ENCODE results near the gene RBM3. TPM values are rescaled to one million over a fixed set of nuclear protein-coding genes. Genes with fewer than 3 reads are reported as not detected.

The RBM3 gene
- total RNA-seq, 2 donors from 2014 or later: 199 to 230 TPM

DNA sequence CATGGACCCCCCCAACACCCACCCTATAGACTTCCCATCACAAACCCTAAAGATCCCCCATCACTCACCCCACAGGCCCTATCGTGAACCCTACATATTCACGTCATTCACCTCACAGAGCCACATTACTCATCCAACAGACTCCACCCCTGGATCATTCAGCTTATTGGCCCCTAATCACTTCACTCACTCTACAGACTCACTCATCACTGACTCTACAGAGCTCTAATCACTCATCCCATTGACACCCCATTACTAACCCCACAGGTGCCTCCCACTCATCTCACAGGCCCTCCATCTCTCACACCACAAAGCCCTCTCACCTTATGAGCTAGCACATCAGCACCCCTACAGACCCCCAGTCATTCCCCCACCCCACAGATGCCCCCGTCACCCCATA is 41.1 kb upstream of the RBM3 start:
- H3K4me3 ChIP-seq: no peak overlapping the region
- no peak overlapping the region for H3K27ac ChIP-seq
- DNase-seq (ENCODE audit: low spot score): no peak
- H3K27me3 ChIP-seq (replicated peaks; ENCODE audit: insufficient read depth): no peaks in the 10 kb centered on the region
- no peaks in the 10 kb centered on the region for H3K4me1 ChIP-seq (ENCODE audit: control insufficient read depth in 1 of 2, low read depth in 2 of 2)
- ATAC-seq (ENCODE audit: insufficient number of reproducible peaks, low FRiP score, low read depth): no peak
- H3K9me3 ChIP-seq: no peaks in the 10 kb centered on the region
- no peak for TF ChIP-seq CTCF (IDR thresholded peaks at IDR 0.05)
- no peaks in the 10 kb centered on the region for H3K36me3 ChIP-seq

DNA sequence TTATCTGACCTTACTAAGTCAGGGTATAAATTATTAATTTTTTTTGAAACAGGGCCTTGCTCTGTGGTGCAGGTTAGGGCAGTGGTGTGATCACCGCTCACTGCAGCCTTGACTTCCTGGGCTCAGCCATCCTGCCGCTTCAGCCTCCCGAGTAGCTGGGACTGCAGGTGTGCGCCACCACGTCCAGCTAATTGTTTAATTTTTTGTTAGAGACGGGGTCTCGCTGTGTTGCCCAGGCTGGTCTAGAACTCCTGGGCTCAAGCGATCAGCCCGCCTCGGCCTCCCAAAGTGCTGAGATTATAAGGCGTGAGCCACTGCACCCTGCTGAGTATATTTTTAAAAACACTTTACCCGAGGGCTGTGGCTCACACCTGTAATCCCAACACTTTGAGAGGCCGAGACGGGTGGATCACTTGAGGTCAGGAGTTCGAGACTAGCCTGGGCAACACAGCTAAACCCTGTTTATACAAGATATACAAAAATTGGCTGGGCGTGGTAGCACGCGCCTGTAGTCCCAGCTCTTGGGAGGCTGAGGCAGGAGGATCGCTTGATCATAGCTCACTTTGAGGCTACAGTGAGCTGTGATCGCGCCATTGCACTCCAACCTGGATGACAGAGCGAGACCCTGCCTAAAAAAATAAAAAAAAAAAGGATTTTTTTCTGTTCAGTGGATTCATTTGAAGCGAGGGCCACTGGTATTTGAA is 35.5 kb upstream of the RBM3 start:
- ATAC-seq (ENCODE audit: insufficient number of reproducible peaks, low FRiP score, low read depth): no peak
- H3K4me1 ChIP-seq (ENCODE audit: control insufficient read depth in 1 of 2, low read depth in 2 of 2): peaks cover 0 to 8% of the 10 kb centered on the region in 2 donors
- peak overlapping the region; percentile 86 for H3K4me3 ChIP-seq
- H3K27me3 ChIP-seq (replicated peaks; ENCODE audit: insufficient read depth): no peaks in the 10 kb centered on the region
- no peaks in the 10 kb centered on the region for H3K9me3 ChIP-seq
- H3K27ac ChIP-seq: peak overlapping the region; percentile 61 to 80
- no peak for DNase-seq (ENCODE audit: low spot score)
- H3K36me3 ChIP-seq: no peaks in the 10 kb centered on the region
- TF ChIP-seq CTCF (IDR thresholded peaks at IDR 0.05): no peak

GRCh38 chrX:48539345-48540027 is 34.8 kb upstream of the RBM3 start, which contains the start of gene TBC1D25:
TBC1D25 (plus strand) TSS chrX:48539714; CDS start chrX:48539798, 84 bp downstream.
- peak; percentile 93 for DNase-seq (ENCODE audit: low spot score)
- Histone ChIP-seq H3K27me3 (replicated peaks; ENCODE audit: insufficient read depth) (no peaks in the 10 kb centered on the region), H3K36me3 (no peaks in the 10 kb centered on the region), H3K4me3 (peak within 1 kb of the TSS; percentile 86), H3K4me1 (ENCODE audit: control insufficient read depth in 1 of 2, low read depth in 2 of 2) (peaks cover 0 to 8% of the 10 kb centered on the region in 2 donors), H3K9me3 (no peaks in the 10 kb centered on the region), H3K27ac (peak within 1 kb of the TSS; percentile 66 to 80)
- ATAC-seq (ENCODE audit: insufficient number of reproducible peaks, low FRiP score, low read depth): peak; percentile 95
- peak; percentile 29 for TF ChIP-seq CTCF (IDR thresholded peaks at IDR 0.05)

GRCh38 chrX:48540028-48540375 is 34.3 kb upstream of the RBM3 start:
- peak overlapping the region; percentile 86 for H3K4me3 ChIP-seq
- H3K4me1 ChIP-seq (ENCODE audit: control insufficient read depth in 1 of 2, low read depth in 2 of 2): peaks cover 0 to 8% of the 10 kb centered on the region in 2 donors
- ATAC-seq (ENCODE audit: insufficient number of reproducible peaks, low FRiP score, low read depth) (no peak), DNase-seq (ENCODE audit: low spot score) (no peak)
- H3K9me3 ChIP-seq: no peaks in the 10 kb centered on the region
- peaks cover 3% of the 10 kb centered on the region for H3K36me3 ChIP-seq
- H3K27me3 ChIP-seq (replicated peaks; ENCODE audit: insufficient read depth): no peaks in the 10 kb centered on the region
- peak overlapping the region; percentile 66 to 80 for H3K27ac ChIP-seq
- TF ChIP-seq CTCF (IDR thresholded peaks at IDR 0.05): no peak

- ATAC-seq (ENCODE audit: insufficient number of reproducible peaks, low FRiP score, low read depth): no peak
- DNase-seq (ENCODE audit: low spot score): no peak
- peak overlapping the region; percentile 86 for H3K4me3 ChIP-seq
Observed at GRCh38 chrX:48540480-48540879, 33.8 kb upstream of the RBM3 start.

More at GRCh38 chrX:48540480-48540879, 33.8 kb upstream of the RBM3 start:
- no peak for TF ChIP-seq CTCF (IDR thresholded peaks at IDR 0.05)
- Histone ChIP-seq H3K9me3 (no peaks in the 10 kb centered on the region), H3K36me3 (peaks cover 3% of the 10 kb centered on the region), H3K27me3 (replicated peaks; ENCODE audit: insufficient read depth) (no peaks in the 10 kb centered on the region), H3K4me1 (ENCODE audit: control insufficient read depth in 1 of 2, low read depth in 2 of 2) (peaks cover 0 to 8% of the 10 kb centered on the region in 2 donors), H3K27ac (peak overlapping the region in 1 of 2 donors; percentile 66)

Measured in thoracic aorta (tissue), 2 donors.